HG03039 (cell line): Measurements from ENCODE around the gene PTCD1.

Experiments used
- ATAC-seq: cut with Tn5 transposase; IDR thresholded peaks from one replicate; pipeline ENCODE4 v1.9.1; 2021; ENCODE audit warnings: mild to moderate bottlenecking, moderate library complexity; ENCODE audit not compliant: unreplicated experiment

PTCD1 gene

DNA sequence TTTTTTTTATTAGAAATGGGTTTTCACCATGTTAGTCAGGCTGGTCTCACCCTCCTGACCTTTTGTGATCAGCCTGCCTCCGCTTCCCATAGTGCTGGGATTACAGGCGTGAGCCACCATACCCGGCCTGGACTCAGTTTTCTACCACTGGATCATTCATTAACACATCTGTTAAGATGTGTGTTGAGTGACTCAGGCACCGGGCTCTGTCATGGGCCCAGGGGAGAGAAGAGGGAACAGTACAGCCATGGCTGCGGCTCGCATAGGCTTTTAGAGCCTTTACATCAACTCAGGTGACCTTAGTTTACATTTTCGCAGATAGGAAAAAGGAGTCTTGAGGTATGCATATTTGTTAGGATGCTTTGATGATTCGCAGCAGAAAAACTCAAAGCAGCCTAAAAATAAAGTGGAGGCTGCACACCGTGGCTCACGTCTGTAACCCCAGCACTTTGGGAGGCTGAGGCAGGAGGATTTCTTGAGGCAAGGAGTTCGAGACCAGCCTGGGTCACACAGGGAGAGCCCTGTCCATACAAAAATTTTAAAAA is 67.2 kb downstream of the PTCD1 start:
- ATAC-seq = no peak

DNA sequence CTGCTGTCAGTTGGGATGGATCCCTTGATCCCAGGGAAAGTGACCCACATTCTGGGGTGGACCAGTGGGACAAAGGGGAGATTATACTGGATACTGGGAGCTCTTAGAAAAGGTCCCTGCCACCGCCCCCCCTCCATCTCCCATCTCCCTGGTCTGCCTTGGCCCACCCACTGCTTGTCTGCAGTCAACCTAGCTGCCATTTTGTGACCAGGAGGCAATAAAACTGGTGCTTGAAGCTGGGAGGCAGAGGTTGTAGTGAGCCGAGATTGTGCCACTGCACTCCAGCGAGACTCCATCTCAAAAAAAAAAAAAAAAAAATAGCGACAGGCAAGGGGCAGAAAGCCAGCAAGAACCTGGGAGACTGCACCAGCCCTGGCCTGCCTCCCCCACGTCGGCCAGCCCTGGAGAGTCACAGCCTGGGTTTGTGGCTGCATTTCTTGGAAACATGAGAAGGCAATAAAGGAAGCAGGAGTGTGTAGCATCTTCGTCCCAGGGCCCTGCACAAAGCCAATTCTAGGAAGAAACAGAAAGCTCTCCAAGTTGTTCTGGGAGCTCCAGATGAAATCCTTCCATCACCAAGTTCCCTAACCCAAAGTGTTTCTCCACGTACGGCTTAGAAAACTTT is 68.7 kb downstream of the PTCD1 start:
- ATAC-seq = no peak

DNA sequence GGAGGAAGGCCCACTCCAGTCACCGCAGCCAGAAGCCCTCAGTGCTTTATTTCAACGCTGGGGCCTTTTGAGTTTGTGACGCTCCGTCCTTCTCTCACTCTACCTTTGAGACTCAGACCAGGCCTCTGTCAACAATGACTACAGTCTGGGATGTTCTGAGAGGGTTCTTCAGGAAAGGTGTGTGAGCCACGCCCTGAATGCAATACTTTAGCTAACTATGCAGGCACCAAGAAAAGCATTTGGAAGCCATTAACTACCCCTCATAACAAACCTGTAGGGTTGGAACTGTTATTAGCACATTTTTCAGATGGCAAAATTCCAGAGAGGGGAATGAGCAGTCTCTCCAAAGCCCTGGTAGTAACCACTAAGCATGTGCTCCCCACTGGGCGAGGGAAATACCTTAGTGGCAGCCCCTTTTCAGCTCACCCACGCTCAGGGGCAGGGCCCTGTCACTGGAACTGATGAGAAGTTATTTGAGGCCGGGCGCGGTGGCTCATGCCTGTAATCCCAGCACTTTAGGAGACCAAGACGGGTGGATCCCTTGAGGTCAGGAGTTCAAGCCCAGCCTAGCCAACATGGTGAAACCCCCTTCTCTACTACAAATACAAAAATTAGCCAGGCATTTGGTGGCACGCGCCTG is 69.7 kb downstream of the PTCD1 start:
- ATAC-seq = no peak
